Endothelial cell of umbilical vein (primary cell): ENCODE measurements around the gene ZSWIM6. TPM values are rescaled to one million over a fixed set of nuclear protein-coding genes. Genes with fewer than 3 reads are reported as not detected.

Source experiments
- BruUV-seq: library from RNA; stranded (reverse); fragments of 400-500 nt; replicated peaks from 2 replicates; lab custom pipeline; 2021; lab: Mats Ljungman, UMichigan
- CTCF ChIA-PET: fragments of 300-600, 350-600 bp; sonication (Branson Sonifier 250); formaldehyde crosslinking; loops from one replicate; lab custom pipeline; 2021; ENCODE audit warnings: antibody characterized with exemption, inconsistent platforms; lab: Charles Lee
- POLR2A ChIA-PET: fragments of 300-600, 350-600 bp; sonication (Branson Sonifier 250); formaldehyde crosslinking; loops from one replicate; lab custom pipeline; 2021; ENCODE audit warnings: antibody characterized with exemption, inconsistent platforms; lab: Charles Lee
- DNase-seq: peaks from one replicate; pipeline ENCODE4 v3.0.0-alpha.2; 2011; ENCODE audit warnings: low read depth, low spot score
- FAIRE-seq: peaks from 2 replicates; lab custom pipeline; 2011; peaks lifted over from hg19 to GRCh38; lab: Jason Lieb, UNC
- H2AFZ ChIP-seq: 2 replicates; pipeline ENCODE4 v1.6.0; 2012; ENCODE audit warnings: low read depth, low read length, control low read depth, inconsistent platforms
- H3K27ac ChIP-seq: 2 replicates; pipeline ENCODE4 v1.5.1; 2011; ENCODE audit warnings: low read depth, mild to moderate bottlenecking, control low read depth, low read length, moderate library complexity; ENCODE audit not compliant: insufficient read depth
- H3K27me3 ChIP-seq, 2 experiments: 2 replicates each; pipeline versions ENCODE4 v1.6.0 to v1.6.1; 2011; ENCODE audit warnings: low read length in 2 of 2, mixed read lengths in 1 of 2; ENCODE audit not compliant: control insufficient read depth in 2 of 2, insufficient read depth in 2 of 2
- H3K36me3 ChIP-seq, 2 experiments: 2 replicates in 1 of 2; 3 replicates in 1 of 2; pipeline ENCODE4 v1.5.1; 2011; ENCODE audit warnings: low read length in 2 of 2, mild to moderate bottlenecking in 1 of 2, moderate library complexity in 1 of 2; ENCODE audit not compliant: control insufficient read depth in 2 of 2, insufficient read depth in 2 of 2; ENCODE audit errors: extremely low read depth in 1 of 2
- H3K4me1 ChIP-seq: 3 replicates; pipeline ENCODE4 v1.5.1; 2011; ENCODE audit warnings: mild to moderate bottlenecking, low read length; ENCODE audit not compliant: control insufficient read depth, insufficient read depth; ENCODE audit errors: extremely low read depth
- H3K4me2 ChIP-seq: 2 replicates; pipeline ENCODE4 v1.6.1; 2011; ENCODE audit warnings: low read length, control low read depth, mixed read lengths; ENCODE audit not compliant: insufficient read depth
- H3K4me3 ChIP-seq, 3 experiments: fragments of 200-600 bp in 1 of 3; sonication (generic), shearing (Covaris generic) in 1 of 3; replicated peaks in 1 of 3; 2 replicates each; pipeline ENCODE4 v1.5.1; 2011 to 2016; ENCODE audit warnings: control low read depth in 3 of 3, low read length in 3 of 3, mild to moderate bottlenecking in 2 of 3, inconsistent platforms in 1 of 3, low read depth in 1 of 3, moderate library complexity in 1 of 3; ENCODE audit not compliant: insufficient read depth in 1 of 3
- H3K79me2 ChIP-seq: 2 replicates; pipeline ENCODE4 v1.6.0; 2012; ENCODE audit warnings: low read length, inconsistent platforms; ENCODE audit not compliant: control insufficient read depth, insufficient read depth
- H3K9ac ChIP-seq: replicated peaks from 2 replicates; pipeline ENCODE3; 2011; ENCODE audit warnings: low read length, control low read depth; ENCODE audit not compliant: insufficient read depth; ENCODE audit errors: extremely low read depth
- H3K9me1 ChIP-seq: replicated peaks from 3 replicates; pipeline ENCODE4 v1.6.0; 2011; ENCODE audit warnings: mild to moderate bottlenecking, low read length; ENCODE audit not compliant: control insufficient read depth, insufficient read depth; ENCODE audit errors: extremely low read depth
- H3K9me3 ChIP-seq: replicated peaks from 2 replicates; pipeline ENCODE4 v1.5.1; 2012; ENCODE audit warnings: low read length, inconsistent platforms; ENCODE audit not compliant: control insufficient read depth, insufficient read depth
- H4K20me1 ChIP-seq: replicated peaks from 2 replicates; pipeline ENCODE3; 2011; ENCODE audit warnings: mild to moderate bottlenecking, low read length; ENCODE audit not compliant: control insufficient read depth, insufficient read depth; ENCODE audit errors: extremely low read depth
- EZH2 ChIP-seq: IDR thresholded peaks from 2 replicates; pipeline ENCODE4 v1.6.1; 2012; ENCODE audit warnings: borderline replicate concordance, low read depth, mild to moderate bottlenecking, moderate library complexity, low read length, inconsistent platforms; ENCODE audit not compliant: severe bottlenecking
- FOS ChIP-seq: IDR thresholded peaks from 2 replicates; pipeline ENCODE4 v1.6.1; 2011; ENCODE audit warnings: mild to moderate bottlenecking, low read length, moderate library complexity, borderline replicate concordance; ENCODE audit not compliant: insufficient read depth
- GATA2 ChIP-seq: IDR thresholded peaks from 2 replicates; pipeline ENCODE4 v1.7.0; 2011; ENCODE audit warnings: low read depth, mild to moderate bottlenecking, moderate library complexity, mixed read lengths, low read length; ENCODE audit not compliant: insufficient read length, insufficient read depth
- JUN ChIP-seq: IDR thresholded peaks from 2 replicates; pipeline ENCODE4 v1.6.1; 2011; ENCODE audit warnings: borderline replicate concordance, low read depth; ENCODE audit not compliant: insufficient read length, insufficient read depth
- MYC ChIP-seq: IDR thresholded peaks from one replicate; pipeline ENCODE4 v1.6.1; 2011; ENCODE audit warnings: mild to moderate bottlenecking, low read depth, low read length
- POLR2A ChIP-seq: IDR thresholded peaks from 2 replicates; pipeline ENCODE4 v1.6.1; 2012; ENCODE audit warnings: low read depth, mild to moderate bottlenecking, control low read depth, low read length
- POLR2AphosphoS5 ChIP-seq: IDR thresholded peaks from 2 replicates; pipeline ENCODE4 v1.6.1; 2012; ENCODE audit warnings: low read depth, mild to moderate bottlenecking, control low read depth, low read length, moderate library complexity; ENCODE audit not compliant: insufficient read depth
- dilution Hi-C: fragments of 300-500 bp; cut with MboI; formaldehyde crosslinking; loops from one replicate; pipeline ENCODE4 v1.15.0; 2019; ENCODE audit warnings: low sequenced_read_pairs; ENCODE audit not compliant: extremely low pct_ligation_motif_present
- intact Hi-C: fragments of 100-400 bp; cut with micrococcal nuclease; formaldehyde crosslinking; loops from one replicate; pipeline ENCODE4 v1.10.0; 2022
- polyA plus RNA-seq, 4 experiments: library from polyadenylated mRNA; depleted of rRNA in 3 of 4; stranded (reverse) in 3 of 4; unstranded in 1 of 4; fragments of >200 nt; gene quantifications; 2 replicates each; pipeline versions ENCODE4 v1.2.1 to v1.2.3, GENCODE V29; 2011 to 2012; ENCODE audit warnings: missing spikeins in 1 of 4
- total RNA-seq: library from RNA; stranded (reverse); gene quantifications from 2 replicates; pipeline ENCODE4 v1.2.3, GENCODE V29; 2021
- TF ChIP-seq, protein P1 (sequence below): IDR thresholded peaks from 2 replicates; pipeline ENCODE4 v1.6.1; 2011; ENCODE audit not compliant: insufficient read depth, insufficient read length
- TF ChIP-seq, protein P2 (sequence below), 2 donors: IDR thresholded peaks; 1 replicate in 1 of 2; 2 replicates in 1 of 2; pipeline ENCODE4 v1.5.1; 2011; ENCODE audit warnings: low read length in 2 of 2, mild to moderate bottlenecking in 2 of 2, moderate library complexity in 2 of 2, control low read depth in 1 of 2, inconsistent platforms in 1 of 2, low read depth in 1 of 2; ENCODE audit not compliant: insufficient read depth in 1 of 2; ENCODE audit errors: extremely low read depth in 1 of 2

Gene ZSWIM6
- total and polyA plus RNA-seq, 2 donors (not counting 3 experiments of a cell fraction or from before 2014, with no cell fraction given), result 14.9 to 25.3 TPM

DNA sequence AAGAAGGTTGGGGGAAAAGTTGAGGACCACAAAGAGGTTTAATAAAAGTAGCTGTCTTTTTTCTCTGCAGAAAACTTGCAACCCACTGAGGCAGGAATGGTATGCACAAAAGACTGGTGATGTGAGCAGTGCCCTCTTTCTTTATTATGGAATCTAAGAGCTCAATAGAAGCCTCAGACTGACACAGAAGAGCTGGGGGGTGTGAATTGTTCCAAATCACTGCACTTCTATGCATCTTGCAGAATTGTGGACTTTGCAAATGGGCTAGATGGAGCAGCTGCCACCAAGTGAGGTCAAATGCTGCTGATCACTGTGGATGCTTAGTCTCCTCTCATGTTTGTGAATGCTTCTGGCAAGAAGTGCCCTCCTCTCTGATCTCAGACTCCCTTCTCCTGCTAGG lies 227.1 kb downstream of the ZSWIM6 start:
- ChIA-PET CTCF (interaction anchor here (1.3 to 1.8 kb wide), 3 partner anchors 11 to 73 kb away, joined by 3 to 5 read pairs (median 4); no protein-coding TSS in a partner anchor), POLR2A (no interaction called here)
- H3K79me2 ChIP-seq, result no peaks in the 10 kb centered on the region
- H3K9ac ChIP-seq, result no peak overlapping the region
- H4K20me1 ChIP-seq, result no peaks in the 10 kb centered on the region
- TF ChIP-seq FOS, result no peak
- TF ChIP-seq, protein P1, sequence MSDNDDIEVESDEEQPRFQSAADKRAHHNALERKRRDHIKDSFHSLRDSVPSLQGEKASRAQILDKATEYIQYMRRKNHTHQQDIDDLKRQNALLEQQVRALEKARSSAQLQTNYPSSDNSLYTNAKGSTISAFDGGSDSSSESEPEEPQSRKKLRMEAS, result no peak
- no peak for TF ChIP-seq MYC
- TF ChIP-seq POLR2AphosphoS5, result no peak
- TF ChIP-seq GATA2, result no peak
- TF ChIP-seq POLR2A, result no peak
- TF ChIP-seq JUN, result no peak
- TF ChIP-seq EZH2, result no peak
- TF ChIP-seq, protein P2, sequence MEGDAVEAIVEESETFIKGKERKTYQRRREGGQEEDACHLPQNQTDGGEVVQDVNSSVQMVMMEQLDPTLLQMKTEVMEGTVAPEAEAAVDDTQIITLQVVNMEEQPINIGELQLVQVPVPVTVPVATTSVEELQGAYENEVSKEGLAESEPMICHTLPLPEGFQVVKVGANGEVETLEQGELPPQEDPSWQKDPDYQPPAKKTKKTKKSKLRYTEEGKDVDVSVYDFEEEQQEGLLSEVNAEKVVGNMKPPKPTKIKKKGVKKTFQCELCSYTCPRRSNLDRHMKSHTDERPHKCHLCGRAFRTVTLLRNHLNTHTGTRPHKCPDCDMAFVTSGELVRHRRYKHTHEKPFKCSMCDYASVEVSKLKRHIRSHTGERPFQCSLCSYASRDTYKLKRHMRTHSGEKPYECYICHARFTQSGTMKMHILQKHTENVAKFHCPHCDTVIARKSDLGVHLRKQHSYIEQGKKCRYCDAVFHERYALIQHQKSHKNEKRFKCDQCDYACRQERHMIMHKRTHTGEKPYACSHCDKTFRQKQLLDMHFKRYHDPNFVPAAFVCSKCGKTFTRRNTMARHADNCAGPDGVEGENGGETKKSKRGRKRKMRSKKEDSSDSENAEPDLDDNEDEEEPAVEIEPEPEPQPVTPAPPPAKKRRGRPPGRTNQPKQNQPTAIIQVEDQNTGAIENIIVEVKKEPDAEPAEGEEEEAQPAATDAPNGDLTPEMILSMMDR (IDR thresholded peaks at IDR 0.05; ENCODE audit: extremely low read depth in 1 of 2, insufficient read depth in 1 of 2, low read depth in 1 of 2, low read length in 2 of 2), result no peak
- H2AFZ ChIP-seq, result no peak overlapping the region
- H3K27ac ChIP-seq, result no peak overlapping the region
- FAIRE-seq (no peak), DNase-seq (no peak)
- H3K36me3 ChIP-seq, result no peaks in the 10 kb centered on the region
- intact Hi-C loops, result no loop called here
- no peaks in the 10 kb centered on the region for H3K4me1 ChIP-seq
- H3K4me3 ChIP-seq, result no peak overlapping the region
- no peaks in the 10 kb centered on the region for H3K9me3 ChIP-seq
- peaks cover 3 to 6% of the 10 kb centered on the region in 2 experiments for H3K27me3 ChIP-seq
- dilution Hi-C loops, result no loop called here
- no TSS peak for BruUV-seq
- no peaks in the 10 kb centered on the region for H3K9me1 ChIP-seq
- no peak overlapping the region for H3K4me2 ChIP-seq
